Endothelial cell of umbilical vein (primary cell): ENCODE results near the gene PTPN14. TPM values are rescaled to one million over a fixed set of nuclear protein-coding genes. Genes with fewer than 3 reads are reported as not detected.

ENCODE experiments used
- BruUV-seq: library from RNA; stranded (reverse); fragments of 400-500 nt; replicated peaks from 2 replicates; lab custom pipeline; 2021; lab: Mats Ljungman, UMichigan
- CTCF ChIA-PET: fragments of 300-600, 350-600 bp; sonication (Branson Sonifier 250); formaldehyde crosslinking; loops from one replicate; lab custom pipeline; 2021; ENCODE audit warnings: antibody characterized with exemption, inconsistent platforms; lab: Charles Lee
- POLR2A ChIA-PET: fragments of 300-600, 350-600 bp; sonication (Branson Sonifier 250); formaldehyde crosslinking; loops from one replicate; lab custom pipeline; 2021; ENCODE audit warnings: antibody characterized with exemption, inconsistent platforms; lab: Charles Lee
- DNase-seq: peaks from one replicate; pipeline ENCODE4 v3.0.0-alpha.2; 2011; ENCODE audit warnings: low read depth, low spot score
- FAIRE-seq: peaks from 2 replicates; lab custom pipeline; 2011; peaks lifted over from hg19 to GRCh38; lab: Jason Lieb, UNC
- H2AFZ ChIP-seq: 2 replicates; pipeline ENCODE4 v1.6.0; 2012; ENCODE audit warnings: low read depth, low read length, control low read depth, inconsistent platforms
- H3K27ac ChIP-seq: 2 replicates; pipeline ENCODE4 v1.5.1; 2011; ENCODE audit warnings: low read depth, mild to moderate bottlenecking, control low read depth, low read length, moderate library complexity; ENCODE audit not compliant: insufficient read depth
- H3K27me3 ChIP-seq, 2 experiments: 2 replicates each; pipeline versions ENCODE4 v1.6.0 to v1.6.1; 2011; ENCODE audit warnings: low read length in 2 of 2, mixed read lengths in 1 of 2; ENCODE audit not compliant: control insufficient read depth in 2 of 2, insufficient read depth in 2 of 2
- H3K36me3 ChIP-seq, 2 experiments: 2 replicates in 1 of 2; 3 replicates in 1 of 2; pipeline ENCODE4 v1.5.1; 2011; ENCODE audit warnings: low read length in 2 of 2, mild to moderate bottlenecking in 1 of 2, moderate library complexity in 1 of 2; ENCODE audit not compliant: control insufficient read depth in 2 of 2, insufficient read depth in 2 of 2; ENCODE audit errors: extremely low read depth in 1 of 2
- H3K4me1 ChIP-seq: 3 replicates; pipeline ENCODE4 v1.5.1; 2011; ENCODE audit warnings: mild to moderate bottlenecking, low read length; ENCODE audit not compliant: control insufficient read depth, insufficient read depth; ENCODE audit errors: extremely low read depth
- H3K4me2 ChIP-seq: 2 replicates; pipeline ENCODE4 v1.6.1; 2011; ENCODE audit warnings: low read length, control low read depth, mixed read lengths; ENCODE audit not compliant: insufficient read depth
- H3K4me3 ChIP-seq, 3 experiments: fragments of 200-600 bp in 1 of 3; sonication (generic), shearing (Covaris generic) in 1 of 3; replicated peaks in 1 of 3; 2 replicates each; pipeline ENCODE4 v1.5.1; 2011 to 2016; ENCODE audit warnings: control low read depth in 3 of 3, low read length in 3 of 3, mild to moderate bottlenecking in 2 of 3, inconsistent platforms in 1 of 3, low read depth in 1 of 3, moderate library complexity in 1 of 3; ENCODE audit not compliant: insufficient read depth in 1 of 3
- H3K79me2 ChIP-seq: 2 replicates; pipeline ENCODE4 v1.6.0; 2012; ENCODE audit warnings: low read length, inconsistent platforms; ENCODE audit not compliant: control insufficient read depth, insufficient read depth
- H3K9ac ChIP-seq: replicated peaks from 2 replicates; pipeline ENCODE3; 2011; ENCODE audit warnings: low read length, control low read depth; ENCODE audit not compliant: insufficient read depth; ENCODE audit errors: extremely low read depth
- H3K9me1 ChIP-seq: replicated peaks from 3 replicates; pipeline ENCODE4 v1.6.0; 2011; ENCODE audit warnings: mild to moderate bottlenecking, low read length; ENCODE audit not compliant: control insufficient read depth, insufficient read depth; ENCODE audit errors: extremely low read depth
- H3K9me3 ChIP-seq: replicated peaks from 2 replicates; pipeline ENCODE4 v1.5.1; 2012; ENCODE audit warnings: low read length, inconsistent platforms; ENCODE audit not compliant: control insufficient read depth, insufficient read depth
- H4K20me1 ChIP-seq: replicated peaks from 2 replicates; pipeline ENCODE3; 2011; ENCODE audit warnings: mild to moderate bottlenecking, low read length; ENCODE audit not compliant: control insufficient read depth, insufficient read depth; ENCODE audit errors: extremely low read depth
- CTCF ChIP-seq, 2 donors: IDR thresholded peaks; 1 replicate in 1 of 2; 2 replicates in 1 of 2; pipeline ENCODE4 v1.5.1; 2011; ENCODE audit warnings: low read length in 2 of 2, mild to moderate bottlenecking in 2 of 2, moderate library complexity in 2 of 2, control low read depth in 1 of 2, inconsistent platforms in 1 of 2, low read depth in 1 of 2; ENCODE audit not compliant: insufficient read depth in 1 of 2; ENCODE audit errors: extremely low read depth in 1 of 2
- EZH2 ChIP-seq: IDR thresholded peaks from 2 replicates; pipeline ENCODE4 v1.6.1; 2012; ENCODE audit warnings: borderline replicate concordance, low read depth, mild to moderate bottlenecking, moderate library complexity, low read length, inconsistent platforms; ENCODE audit not compliant: severe bottlenecking
- FOS ChIP-seq: IDR thresholded peaks from 2 replicates; pipeline ENCODE4 v1.6.1; 2011; ENCODE audit warnings: mild to moderate bottlenecking, low read length, moderate library complexity, borderline replicate concordance; ENCODE audit not compliant: insufficient read depth
- GATA2 ChIP-seq: IDR thresholded peaks from 2 replicates; pipeline ENCODE4 v1.7.0; 2011; ENCODE audit warnings: low read depth, mild to moderate bottlenecking, moderate library complexity, mixed read lengths, low read length; ENCODE audit not compliant: insufficient read length, insufficient read depth
- JUN ChIP-seq: IDR thresholded peaks from 2 replicates; pipeline ENCODE4 v1.6.1; 2011; ENCODE audit warnings: borderline replicate concordance, low read depth; ENCODE audit not compliant: insufficient read length, insufficient read depth
- MYC ChIP-seq: IDR thresholded peaks from one replicate; pipeline ENCODE4 v1.6.1; 2011; ENCODE audit warnings: mild to moderate bottlenecking, low read depth, low read length
- POLR2A ChIP-seq: IDR thresholded peaks from 2 replicates; pipeline ENCODE4 v1.6.1; 2012; ENCODE audit warnings: low read depth, mild to moderate bottlenecking, control low read depth, low read length
- POLR2AphosphoS5 ChIP-seq: IDR thresholded peaks from 2 replicates; pipeline ENCODE4 v1.6.1; 2012; ENCODE audit warnings: low read depth, mild to moderate bottlenecking, control low read depth, low read length, moderate library complexity; ENCODE audit not compliant: insufficient read depth
- dilution Hi-C: fragments of 300-500 bp; cut with MboI; formaldehyde crosslinking; loops from one replicate; pipeline ENCODE4 v1.15.0; 2019; ENCODE audit warnings: low sequenced_read_pairs; ENCODE audit not compliant: extremely low pct_ligation_motif_present
- intact Hi-C: fragments of 100-400 bp; cut with micrococcal nuclease; formaldehyde crosslinking; loops from one replicate; pipeline ENCODE4 v1.10.0; 2022
- polyA plus RNA-seq, 4 experiments: library from polyadenylated mRNA; depleted of rRNA in 3 of 4; stranded (reverse) in 3 of 4; unstranded in 1 of 4; fragments of >200 nt; gene quantifications; 2 replicates each; pipeline versions ENCODE4 v1.2.1 to v1.2.3, GENCODE V29; 2011 to 2012; ENCODE audit warnings: missing spikeins in 1 of 4
- total RNA-seq: library from RNA; stranded (reverse); gene quantifications from 2 replicates; pipeline ENCODE4 v1.2.3, GENCODE V29; 2021
- TF ChIP-seq, protein P1 (sequence below): IDR thresholded peaks from 2 replicates; pipeline ENCODE4 v1.6.1; 2011; ENCODE audit not compliant: insufficient read depth, insufficient read length

Gene PTPN14
- total and polyA plus RNA-seq, 2 donors (not counting 3 experiments of a cell fraction or from before 2014, with no cell fraction given): 18.5 to 93.0 TPM

DNA sequence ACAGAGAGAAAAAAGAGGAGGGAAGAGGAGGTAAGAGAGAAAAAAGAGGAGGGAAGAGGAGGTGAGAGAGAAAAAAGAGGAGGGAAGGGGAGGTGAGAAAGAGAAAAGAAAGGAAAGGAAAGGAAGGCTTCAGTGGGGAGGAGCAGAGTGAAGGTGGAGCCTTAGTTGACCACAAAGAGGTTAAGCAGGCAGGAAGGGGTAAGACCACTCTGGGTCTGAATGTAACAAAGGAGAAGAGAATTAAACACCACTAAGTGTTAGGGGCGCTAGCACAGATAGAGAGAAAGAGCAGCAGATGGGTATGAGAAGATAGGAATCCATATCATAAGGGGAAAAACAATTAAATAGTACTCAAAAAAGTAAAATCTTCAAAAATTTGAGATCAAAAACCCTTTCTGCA is 6.6 kb downstream of the PTPN14 start:
- intact Hi-C loops (no loop called here), dilution Hi-C loops (loop anchor here (10.0 kb wide), 1 partner anchor 70 kb away; no protein-coding TSS in a partner anchor)
- Histone ChIP-seq H3K4me1 (peaks cover 65% of the 10 kb centered on the region), H3K4me3 (no peak overlapping the region), H3K27ac (no peak overlapping the region), H3K36me3 (no peaks in the 10 kb centered on the region), H4K20me1 (peaks cover 19% of the 10 kb centered on the region), H3K79me2 (peaks cover 99% of the 10 kb centered on the region), H3K9ac (no peak overlapping the region), H3K27me3 (no peaks in the 10 kb centered on the region), H3K4me2 (no peak overlapping the region), H3K9me1 (no peaks in the 10 kb centered on the region), H3K9me3 (no peaks in the 10 kb centered on the region), H2AFZ (no peak overlapping the region)
- POLR2A ChIA-PET: no interaction called here
- FAIRE-seq (no peak), DNase-seq (no peak)
- TF ChIP-seq CTCF (IDR thresholded peaks at IDR 0.05; ENCODE audit: extremely low read depth in 1 of 2, insufficient read depth in 1 of 2, low read depth in 1 of 2, low read length in 2 of 2) (no peak), MYC (no peak), GATA2 (no peak), POLR2AphosphoS5 (no peak), POLR2A (no peak), EZH2 (no peak), JUN (no peak), FOS (no peak)
- TF ChIP-seq, protein P1, sequence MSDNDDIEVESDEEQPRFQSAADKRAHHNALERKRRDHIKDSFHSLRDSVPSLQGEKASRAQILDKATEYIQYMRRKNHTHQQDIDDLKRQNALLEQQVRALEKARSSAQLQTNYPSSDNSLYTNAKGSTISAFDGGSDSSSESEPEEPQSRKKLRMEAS: no peak
- CTCF ChIA-PET: no interaction called here
- no TSS peak for BruUV-seq
